ENCODE data around the gene TRIM69. TPM values are rescaled to one million over a fixed set of nuclear protein-coding genes. Genes with fewer than 3 reads are reported as not detected.
A peak's percentile ranks its signal among the peaks of the same experiment; 100 is the strongest.

The TRIM69 gene
- total and polyA plus RNA-seq, 2 donors (not counting 1 experiment from before 2014, with no cell fraction given) = 12.9 to 30.8 TPM

GRCh38 chr15:44726136-44726535, 10.2 kb upstream of the TRIM69 start:
- 26% methylated on average over 6 of the region's 7 CpGs for WGBS (ENCODE audit: insufficient coverage)
- Mint-ChIP-seq H3K4me3 (peak overlapping the region; percentile 89), H3K4me1 (peaks cover 76% of the 10 kb centered on the region), H3K9me3 (ENCODE audit: insufficient read depth) (no peaks in the 10 kb centered on the region), H3K27me3 (no peaks in the 10 kb centered on the region), H3K27ac (peak overlapping the region; percentile 99)
- peaks cover 79 to 86% of the 10 kb centered on the region in 2 donors for H3K4me1 ChIP-seq (ENCODE audit: control insufficient read depth in 2 of 2, insufficient read depth in 2 of 2, low read length in 2 of 2)
- peak overlapping the region; percentile 67 for H3K9ac ChIP-seq (ENCODE audit: low read length)
- no peaks in the 10 kb centered on the region for H4K20me1 ChIP-seq (ENCODE audit: control insufficient read depth, insufficient read depth, low read length, poor library complexity, severe bottlenecking)
- ATAC-seq (ENCODE audit: low read depth) = no peak
- H3K9me3 ChIP-seq (ENCODE audit: control extremely low read depth in 1 of 3, control insufficient read depth in 2 of 3, insufficient read depth in 1 of 3, low read length in 2 of 3) = no peaks in the 10 kb centered on the region
- CTCF ChIA-PET = interaction anchor here (0.7 to 18.0 kb wide), 5 partner anchors 11 to 63 kb away, joined by 3 to 529 read pairs (median 70); partner anchors contain the start of genes B2M, PATL2, SPG11 and TRIM69
- H3K27me3 ChIP-seq (replicated peaks in 1 of 4; ENCODE audit: control extremely low read depth in 1 of 4, control insufficient read depth in 3 of 4, insufficient read depth in 4 of 4, low read length in 3 of 4) = no peaks in the 10 kb centered on the region
- H3K27ac ChIP-seq (ENCODE audit: low read length in 2 of 2) = peak overlapping the region; percentile 94 to 95
- TF ChIP-seq CTCF (IDR thresholded peaks at IDR 0.05) = no peak
- TF ChIP-seq EZH2 (IDR thresholded peaks at IDR 0.05; ENCODE audit: borderline replicate concordance, insufficient read depth, low read depth, low read length, poor library complexity, severe bottlenecking) = no peak
- peak overlapping the region; percentile 11 for H2AFZ ChIP-seq (ENCODE audit: insufficient read depth, low read depth, low read length, poor library complexity, severe bottlenecking)
- H3K4me2 ChIP-seq (replicated peaks; ENCODE audit: low read depth, low read length, poor library complexity, severe bottlenecking) = peak overlapping the region; percentile 78
- no peaks in the 10 kb centered on the region for H3K36me3 ChIP-seq (replicated peaks in 1 of 2; ENCODE audit: control extremely low read depth in 1 of 2, control insufficient read depth in 1 of 2, extremely low read depth in 1 of 2, insufficient read depth in 2 of 2, low read length in 1 of 2)
- intact Hi-C loops (cut with micrococcal nuclease) = loop anchor here (1.0 to 5.0 kb wide), 4 partner anchors 14 to 471 kb away; partner anchors contain the start of genes CTDSPL2 and GOLM2
- H3K4me3 ChIP-seq (ENCODE audit: control extremely low read depth in 1 of 5, extremely low read depth in 1 of 5, insufficient read depth in 1 of 5, low read depth in 2 of 5, low read length in 4 of 5) = peak overlapping the region; percentile 39 to 67 (median 61)
- DNase-seq = no peak
- POLR2A ChIA-PET = interaction anchor here (0.7 to 34.6 kb wide), 7 partner anchors 9 to 188 kb away, joined by 3 to 819 read pairs (median 6); partner anchors contain the start of genes B2M, PATL2, SPG11 and TRIM69
- peaks cover 75% of the 10 kb centered on the region for H3K79me2 ChIP-seq (ENCODE audit: control insufficient read depth, insufficient read depth, low read length)
